ENCODE measurements around the gene TMPRSS12. TPM values are rescaled to one million over a fixed set of nuclear protein-coding genes. Genes with fewer than 3 reads are reported as not detected.
A peak's percentile ranks its signal among the peaks of the same experiment; 100 is the strongest.

The TMPRSS12 gene
- total RNA-seq: not detected in 2 replicates
- total RNA-seq (2013): not detected
- not detected in 2 replicates for polyA plus RNA-seq
- polyA minus RNA-seq: not detected in 2 replicates

GRCh38 chr12:50842637-50843493, at the start of gene TMPRSS12:
TSS of gene TMPRSS12 (plus strand) at chr12:50842926. CDS start at chr12:50842965, 39 bp downstream.
- H3K4me3 Mint-ChIP-seq: peak within 1 kb of the TSS; percentile 58
- no peak within 1 kb of the TSS for H3K27ac Mint-ChIP-seq
- H3K4me1 Mint-ChIP-seq: no peaks in the 10 kb centered on the region
- H3K9me3 Mint-ChIP-seq (ENCODE audit: insufficient read depth): peaks cover 5% of the 10 kb centered on the region
- TF ChIP-seq, protein P1, sequence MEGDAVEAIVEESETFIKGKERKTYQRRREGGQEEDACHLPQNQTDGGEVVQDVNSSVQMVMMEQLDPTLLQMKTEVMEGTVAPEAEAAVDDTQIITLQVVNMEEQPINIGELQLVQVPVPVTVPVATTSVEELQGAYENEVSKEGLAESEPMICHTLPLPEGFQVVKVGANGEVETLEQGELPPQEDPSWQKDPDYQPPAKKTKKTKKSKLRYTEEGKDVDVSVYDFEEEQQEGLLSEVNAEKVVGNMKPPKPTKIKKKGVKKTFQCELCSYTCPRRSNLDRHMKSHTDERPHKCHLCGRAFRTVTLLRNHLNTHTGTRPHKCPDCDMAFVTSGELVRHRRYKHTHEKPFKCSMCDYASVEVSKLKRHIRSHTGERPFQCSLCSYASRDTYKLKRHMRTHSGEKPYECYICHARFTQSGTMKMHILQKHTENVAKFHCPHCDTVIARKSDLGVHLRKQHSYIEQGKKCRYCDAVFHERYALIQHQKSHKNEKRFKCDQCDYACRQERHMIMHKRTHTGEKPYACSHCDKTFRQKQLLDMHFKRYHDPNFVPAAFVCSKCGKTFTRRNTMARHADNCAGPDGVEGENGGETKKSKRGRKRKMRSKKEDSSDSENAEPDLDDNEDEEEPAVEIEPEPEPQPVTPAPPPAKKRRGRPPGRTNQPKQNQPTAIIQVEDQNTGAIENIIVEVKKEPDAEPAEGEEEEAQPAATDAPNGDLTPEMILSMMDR (IDR thresholded peaks at IDR 0.05): no peak
- TF ChIP-seq EZH2 (IDR thresholded peaks at IDR 0.05; ENCODE audit: borderline replicate concordance, insufficient read depth, low read depth, low read length, poor library complexity, severe bottlenecking): no peak
- peak within 1 kb of the TSS in 2 of 5 experiments; percentile 8 to 21 for H3K4me3 ChIP-seq (ENCODE audit: control extremely low read depth in 1 of 5, extremely low read depth in 1 of 5, insufficient read depth in 1 of 5, low read depth in 2 of 5, low read length in 4 of 5)
- peaks cover 0 to 4% (median 0%) of the 10 kb centered on the region in 4 experiments for H3K27me3 ChIP-seq (replicated peaks in 1 of 4; ENCODE audit: control extremely low read depth in 1 of 4, control insufficient read depth in 3 of 4, insufficient read depth in 4 of 4, low read length in 3 of 4)
- no peak within 1 kb of the TSS for H3K9ac ChIP-seq (ENCODE audit: low read length)
- CTCF ChIA-PET: interaction anchor here (1.7 kb wide), 1 partner anchor 145 kb away, joined by 6 read pairs; no protein-coding TSS in a partner anchor
- no peak within 1 kb of the TSS for H2AFZ ChIP-seq (ENCODE audit: insufficient read depth, low read depth, low read length, poor library complexity, severe bottlenecking)
- peaks cover 4% of the 10 kb centered on the region for H3K27me3 Mint-ChIP-seq
- H3K36me3 ChIP-seq (replicated peaks in 1 of 2; ENCODE audit: control extremely low read depth in 1 of 2, control insufficient read depth in 1 of 2, extremely low read depth in 1 of 2, insufficient read depth in 2 of 2, low read length in 1 of 2): no peaks in the 10 kb centered on the region
- ATAC-seq (ENCODE audit: low read depth) (no peak), DNase-seq (peak; percentile 24)
- H4K20me1 ChIP-seq (ENCODE audit: control insufficient read depth, insufficient read depth, low read length, poor library complexity, severe bottlenecking): no peaks in the 10 kb centered on the region
- peaks cover 0 to 3% of the 10 kb centered on the region in 2 donors for H3K4me1 ChIP-seq (ENCODE audit: control insufficient read depth in 2 of 2, insufficient read depth in 2 of 2, low read length in 2 of 2)
- H3K79me2 ChIP-seq (ENCODE audit: control insufficient read depth, insufficient read depth, low read length): no peaks in the 10 kb centered on the region
- peak within 1 kb of the TSS; percentile 41 for H3K4me2 ChIP-seq (replicated peaks; ENCODE audit: low read depth, low read length, poor library complexity, severe bottlenecking)
- 66% methylated on average over 23 of the region's 36 CpGs for WGBS (ENCODE audit: insufficient coverage)
- H3K27ac ChIP-seq (ENCODE audit: low read length in 2 of 2): no peak within 1 kb of the TSS
- H3K9me3 ChIP-seq (ENCODE audit: control extremely low read depth in 1 of 3, control insufficient read depth in 2 of 3, insufficient read depth in 1 of 3, low read length in 2 of 3): peaks cover 0 to 9% (median 1%) of the 10 kb centered on the region in 3 donors
- intact Hi-C loops (cut with micrococcal nuclease): no loop called here
- POLR2A ChIA-PET: no interaction called here

GRCh38 chr12:50799908-50800307, 42.8 kb upstream of the TMPRSS12 start:
- no peak for TF ChIP-seq EZH2 (IDR thresholded peaks at IDR 0.05; ENCODE audit: borderline replicate concordance, insufficient read depth, low read depth, low read length, poor library complexity, severe bottlenecking)
- TF ChIP-seq, protein P1 (IDR thresholded peaks at IDR 0.05): no peak
- H3K4me1 Mint-ChIP-seq: no peaks in the 10 kb centered on the region
- Histone ChIP-seq H3K4me2 (replicated peaks; ENCODE audit: low read depth, low read length, poor library complexity, severe bottlenecking) (no peak overlapping the region), H3K36me3 (replicated peaks in 1 of 2; ENCODE audit: control extremely low read depth in 1 of 2, control insufficient read depth in 1 of 2, extremely low read depth in 1 of 2, insufficient read depth in 2 of 2, low read length in 1 of 2) (peaks cover 22 to 51% of the 10 kb centered on the region in 2 experiments), H3K9ac (ENCODE audit: low read length) (no peak overlapping the region), H3K9me3 (ENCODE audit: control extremely low read depth in 1 of 3, control insufficient read depth in 2 of 3, insufficient read depth in 1 of 3, low read length in 2 of 3) (peaks cover 7 to 15% (median 13%) of the 10 kb centered on the region in 3 donors), H3K4me3 (ENCODE audit: control extremely low read depth in 1 of 5, extremely low read depth in 1 of 5, insufficient read depth in 1 of 5, low read depth in 2 of 5, low read length in 4 of 5) (no peak overlapping the region), H3K4me1 (ENCODE audit: control insufficient read depth in 2 of 2, insufficient read depth in 2 of 2, low read length in 2 of 2) (no peaks in the 10 kb centered on the region), H2AFZ (ENCODE audit: insufficient read depth, low read depth, low read length, poor library complexity, severe bottlenecking) (no peak overlapping the region), H3K27me3 (replicated peaks in 1 of 4; ENCODE audit: control extremely low read depth in 1 of 4, control insufficient read depth in 3 of 4, insufficient read depth in 4 of 4, low read length in 3 of 4) (no peaks in the 10 kb centered on the region), H3K79me2 (ENCODE audit: control insufficient read depth, insufficient read depth, low read length) (no peaks in the 10 kb centered on the region), H3K27ac (ENCODE audit: low read length in 2 of 2) (no peak overlapping the region), H4K20me1 (ENCODE audit: control insufficient read depth, insufficient read depth, low read length, poor library complexity, severe bottlenecking) (no peaks in the 10 kb centered on the region)
- H3K27ac Mint-ChIP-seq: no peak overlapping the region
- DNase-seq (no peak), ATAC-seq (ENCODE audit: low read depth) (no peak)
- no CpG with 5 or more reads among the region's 2 CpGs for WGBS (ENCODE audit: insufficient coverage)
- ChIA-PET CTCF (no interaction called here), POLR2A (no interaction called here)
- H3K27me3 Mint-ChIP-seq: no peaks in the 10 kb centered on the region
- peaks cover 3% of the 10 kb centered on the region for H3K9me3 Mint-ChIP-seq (ENCODE audit: insufficient read depth)
- intact Hi-C loops (cut with micrococcal nuclease): no loop called here
- H3K4me3 Mint-ChIP-seq: no peak overlapping the region

Measured in B cell (primary cell).